Measurements from ENCODE around the gene NAV1. TPM values are rescaled to one million over a fixed set of nuclear protein-coding genes. Genes with fewer than 3 reads are reported as not detected.

Gene NAV1
- total RNA-seq, 1 experiment from 2014 or later = 45.3 TPM

- no peak for DNase-seq
- H4K20me1 ChIP-seq (ENCODE audit: insufficient read depth) = no peaks in the 10 kb centered on the region
- H3F3A ChIP-seq (ENCODE audit: insufficient read depth, low read depth) = peaks cover 2% of the 10 kb centered on the region; the same call in 1 of the 2 replicates
- no peak overlapping the region for H3K4me2 ChIP-seq
- BruUV-seq (replicated peaks) = no TSS peak
- H3K9me3 ChIP-seq (ENCODE audit: insufficient read depth, low read depth) = no peaks in the 10 kb centered on the region
- POLR2A ChIA-PET (ENCODE audit: unreplicated experiment) = interaction anchor here (0.5 kb wide), 1 partner anchor 15 kb away, joined by 10 read pairs; no protein-coding TSS in a partner anchor
- no peaks in the 10 kb centered on the region for H3K9me2 ChIP-seq (ENCODE audit: insufficient read depth)
- TF ChIP-seq CTCF (conservative IDR thresholded peaks at IDR 0.05) = no peak
- TF ChIP-seq EZH2 (IDR thresholded peaks at IDR 0.05; ENCODE audit: low read depth) = no peak
- H3K4me3 ChIP-seq = no peak overlapping the region
- H3K4me1 ChIP-seq (replicated peaks; ENCODE audit: insufficient read depth) = peaks cover 2% of the 10 kb centered on the region
- intact Hi-C loops (cut with micrococcal nuclease; ENCODE audit: unreplicated experiment) = no loop called here
- no peak overlapping the region for H2AFZ ChIP-seq
- no peaks in the 10 kb centered on the region for H3K79me2 ChIP-seq (ENCODE audit: low read depth)
- no peak overlapping the region for H3K27ac ChIP-seq
- CTCF ChIA-PET = no interaction called here
- no peaks in the 10 kb centered on the region for H3K36me3 ChIP-seq (ENCODE audit: low read depth)
- no peaks in the 10 kb centered on the region for H3K27me3 ChIP-seq (ENCODE audit: insufficient read depth, low read depth)
Observed at GRCh38 chr1:201495551-201496295, 43.2 kb upstream of the NAV1 start.

GRCh38 chr1:201496296-201496690, 42.6 kb upstream of the NAV1 start:
- Histone ChIP-seq H3F3A (ENCODE audit: insufficient read depth, low read depth) (no peaks in the 10 kb centered on the region), H3K9me3 (ENCODE audit: insufficient read depth, low read depth) (no peaks in the 10 kb centered on the region), H2AFZ (no peak overlapping the region), H3K27ac (no peak overlapping the region), H4K20me1 (ENCODE audit: insufficient read depth) (no peaks in the 10 kb centered on the region), H3K9me2 (ENCODE audit: insufficient read depth) (no peaks in the 10 kb centered on the region), H3K4me2 (no peak overlapping the region), H3K79me2 (ENCODE audit: low read depth) (no peaks in the 10 kb centered on the region), H3K36me3 (ENCODE audit: low read depth) (no peaks in the 10 kb centered on the region), H3K27me3 (ENCODE audit: insufficient read depth, low read depth) (no peaks in the 10 kb centered on the region), H3K4me3 (no peak overlapping the region), H3K4me1 (replicated peaks; ENCODE audit: insufficient read depth) (no peaks in the 10 kb centered on the region)
- POLR2A ChIA-PET (ENCODE audit: unreplicated experiment) = interaction anchor here (0.5 to 0.6 kb wide), 2 partner anchors 16 to 214 kb away, joined by 3 to 10 read pairs; no protein-coding TSS in a partner anchor
- intact Hi-C loops (cut with micrococcal nuclease; ENCODE audit: unreplicated experiment) = no loop called here
- BruUV-seq (replicated peaks) = no TSS peak
- TF ChIP-seq EZH2 (IDR thresholded peaks at IDR 0.05; ENCODE audit: low read depth) (no peak), CTCF (conservative IDR thresholded peaks at IDR 0.05) (no peak)
- CTCF ChIA-PET = no interaction called here
- no peak for DNase-seq

GRCh38 chr1:201497935-201498509, 40.9 kb upstream of the NAV1 start:
- Histone ChIP-seq H3K4me3 (no peak overlapping the region), H3K4me2 (no peak overlapping the region), H3K27ac (no peak overlapping the region), H4K20me1 (ENCODE audit: insufficient read depth) (no peaks in the 10 kb centered on the region), H3K4me1 (replicated peaks; ENCODE audit: insufficient read depth) (no peaks in the 10 kb centered on the region), H2AFZ (no peak overlapping the region), H3K9me3 (ENCODE audit: insufficient read depth, low read depth) (no peaks in the 10 kb centered on the region), H3K27me3 (ENCODE audit: insufficient read depth, low read depth) (no peaks in the 10 kb centered on the region), H3F3A (ENCODE audit: insufficient read depth, low read depth) (no peaks in the 10 kb centered on the region), H3K36me3 (ENCODE audit: low read depth) (no peaks in the 10 kb centered on the region), H3K9me2 (ENCODE audit: insufficient read depth) (no peaks in the 10 kb centered on the region), H3K79me2 (ENCODE audit: low read depth) (no peaks in the 10 kb centered on the region)
- intact Hi-C loops (cut with micrococcal nuclease; ENCODE audit: unreplicated experiment) = no loop called here
- CTCF ChIA-PET = interaction anchor here (0.6 kb wide), 1 partner anchor 404 kb away, joined by 3 read pairs; no protein-coding TSS in a partner anchor
- POLR2A ChIA-PET (ENCODE audit: unreplicated experiment) = interaction anchor here (0.8 kb wide), 1 partner anchor 33 kb away, joined by 19 read pairs; no protein-coding TSS in a partner anchor
- DNase-seq = no peak
- no TSS peak for BruUV-seq (replicated peaks)
- no peak for TF ChIP-seq EZH2 (IDR thresholded peaks at IDR 0.05; ENCODE audit: low read depth)
- TF ChIP-seq CTCF (conservative IDR thresholded peaks at IDR 0.05) = no peak
